NCI-H2171 (cell line): ENCODE measurements around the gene TSR3.

Experiments used
- DNase-seq: peaks from one replicate; lab custom pipeline; 2025; lab: John Stamatoyannopoulos, UW

TSR3 gene

GRCh38 chr16:1323296-1324239 lies 28.1 kb downstream of the TSR3 start:
- DNase-seq = no peak

GRCh38 chr16:1322407-1322806 lies 29.3 kb downstream of the TSR3 start:
- no peak for DNase-seq

GRCh38 chr16:1320658-1321240 lies 30.9 kb downstream of the TSR3 start:
- DNase-seq = no peak

GRCh38 chr16:1320097-1320496 lies 31.6 kb downstream of the TSR3 start:
- DNase-seq = no peak

GRCh38 chr16:1319041-1319440 lies 32.6 kb downstream of the TSR3 start:
- DNase-seq = no peak

GRCh38 chr16:1318268-1318545 lies 33.5 kb downstream of the TSR3 start:
- DNase-seq = no peak

GRCh38 chr16:1317479-1318267 lies 34.0 kb downstream of the TSR3 start:
- DNase-seq = no peak

- no peak for DNase-seq
Observed at GRCh38 chr16:1316033-1316405, 35.7 kb downstream of the TSR3 start.

GRCh38 chr16:1315081-1316032 lies 36.3 kb downstream of the TSR3 start:
- no peak for DNase-seq

GRCh38 chr16:1314399-1315068 lies 37.1 kb downstream of the TSR3 start:
- no peak for DNase-seq

- no peak for DNase-seq
Observed at GRCh38 chr16:1313721-1314369, 37.8 kb downstream of the TSR3 start.

- no peak for DNase-seq
Observed at GRCh38 chr16:1312903-1313302, 38.8 kb downstream of the TSR3 start.

GRCh38 chr16:1312467-1312816 lies 39.2 kb downstream of the TSR3 start:
- DNase-seq = no peak

- no peak for DNase-seq
Observed at GRCh38 chr16:1311738-1312466, 39.8 kb downstream of the TSR3 start.

GRCh38 chr16:1311212-1311737 lies 40.4 kb downstream of the TSR3 start:
- no peak for DNase-seq

- DNase-seq = no peak
Observed at GRCh38 chr16:1310832-1311200, 40.9 kb downstream of the TSR3 start.

- no peak for DNase-seq
Observed at GRCh38 chr16:1309888-1310831, 41.5 kb downstream of the TSR3 start.

GRCh38 chr16:1308977-1309885 lies 42.4 kb downstream of the TSR3 start, which contains the start of gene UBE2I:
UBE2I (plus strand) TSS chr16:1309636; CDS start chr16:1314031, 4,395 bp downstream.
- DNase-seq = peak; percentile 94
